ENCODE results near the gene SLIT1.

The SLIT1 gene

GRCh38 chr10:97200616-97201015, 14.9 kb upstream of the SLIT1 start:
- no peak for DNase-seq

- peak in 1 of 2 experiments; percentile 56 for DNase-seq
Measured at GRCh38 chr10:97199152-97199551, 13.4 kb upstream of the SLIT1 start.

- no peak for DNase-seq
Measured at GRCh38 chr10:97197030-97197500, 11.3 kb upstream of the SLIT1 start.

GRCh38 chr10:97196223-97197029, 10.7 kb upstream of the SLIT1 start:
- peak; percentile 47 to 74 for DNase-seq

- DNase-seq: peak in 1 of 2 experiments; percentile 18
Measured at GRCh38 chr10:97195706-97196222, 10.0 kb upstream of the SLIT1 start.

GRCh38 chr10:97192952-97193435, 7.2 kb upstream of the SLIT1 start:
- DNase-seq: no peak

- no peak for DNase-seq
Measured at GRCh38 chr10:97190450-97190849, 4.7 kb upstream of the SLIT1 start.

GRCh38 chr10:97188261-97188711, 2.5 kb upstream of the SLIT1 start:
- DNase-seq: peak; percentile 27 to 67

- DNase-seq: no peak
Measured at GRCh38 chr10:97186911-97187310, 1.2 kb upstream of the SLIT1 start.

- DNase-seq: no peak
Measured at GRCh38 chr10:97184971-97185325, 811 bp downstream of the SLIT1 start.

GRCh38 chr10:97183314-97183713, 2.4 kb downstream of the SLIT1 start:
- DNase-seq: no peak

- DNase-seq: peak in 1 of 2 experiments; percentile 26
Measured at GRCh38 chr10:97182288-97182990, 3.3 kb downstream of the SLIT1 start.

- DNase-seq: no peak
Measured at GRCh38 chr10:97180986-97181385, 4.8 kb downstream of the SLIT1 start.

GRCh38 chr10:97180363-97180755, 5.4 kb downstream of the SLIT1 start:
- DNase-seq: peak; percentile 59 to 64

- DNase-seq: peak; percentile 82 to 91
Measured at GRCh38 chr10:97179731-97180362, 5.9 kb downstream of the SLIT1 start.

- DNase-seq: no peak
Measured at GRCh38 chr10:97179311-97179710, 6.4 kb downstream of the SLIT1 start.

- no peak for DNase-seq
Measured at GRCh38 chr10:97178074-97178473, 7.7 kb downstream of the SLIT1 start.

- DNase-seq: no peak
Measured at GRCh38 chr10:97176226-97176625, 9.5 kb downstream of the SLIT1 start.

GRCh38 chr10:97175586-97175985, 10.2 kb downstream of the SLIT1 start:
- no peak for DNase-seq

- DNase-seq: no peak
Measured at GRCh38 chr10:97174941-97175340, 10.8 kb downstream of the SLIT1 start.

GRCh38 chr10:97174276-97174775, 11.4 kb downstream of the SLIT1 start:
- no peak for DNase-seq

- no peak for DNase-seq
Measured at GRCh38 chr10:97173036-97173435, 12.7 kb downstream of the SLIT1 start.

GRCh38 chr10:97171001-97171400, 14.8 kb downstream of the SLIT1 start:
- DNase-seq: no peak

Data from NCI-H524 (cell line).